Amniotic epithelial cell (primary cell): ENCODE results near the gene LBH.

Experiments
- DNase-seq: peaks from one replicate; pipeline ENCODE4 v3.0.0-alpha.2; 2010; ENCODE audit warnings: low read depth

LBH gene

GRCh38 chr2:30277582-30277981 is 46.2 kb downstream of the LBH start:
- no peak for DNase-seq

GRCh38 chr2:30278419-30278818 is 47.1 kb downstream of the LBH start:
- DNase-seq, result no peak

GRCh38 chr2:30280596-30281434 is 49.5 kb downstream of the LBH start:
- DNase-seq, result no peak

GRCh38 chr2:30282081-30282480 is 50.7 kb downstream of the LBH start:
- DNase-seq, result no peak

GRCh38 chr2:30282721-30283120 is 51.4 kb downstream of the LBH start:
- DNase-seq, result no peak

GRCh38 chr2:30283931-30284565 is 52.7 kb downstream of the LBH start:
- DNase-seq, result no peak

GRCh38 chr2:30285758-30286157 is 54.4 kb downstream of the LBH start:
- DNase-seq, result no peak

- DNase-seq, result no peak
Observed at GRCh38 chr2:30287190-30287840, 56.0 kb downstream of the LBH start.

- DNase-seq, result no peak
Observed at GRCh38 chr2:30287857-30288513, 56.7 kb downstream of the LBH start.

- DNase-seq, result no peak
Observed at GRCh38 chr2:30288561-30288960, 57.2 kb downstream of the LBH start.

GRCh38 chr2:30293303-30293921 is 62.1 kb downstream of the LBH start:
- peak; percentile 42 for DNase-seq

- no peak for DNase-seq
Observed at GRCh38 chr2:30294133-30294532, 62.8 kb downstream of the LBH start.

- no peak for DNase-seq
Observed at GRCh38 chr2:30296496-30296895, 65.2 kb downstream of the LBH start.

GRCh38 chr2:30298302-30298701 is 67.0 kb downstream of the LBH start:
- DNase-seq, result no peak

- DNase-seq, result no peak
Observed at GRCh38 chr2:30300122-30300455, 68.8 kb downstream of the LBH start.

- DNase-seq, result no peak
Observed at GRCh38 chr2:30300456-30301221, 69.3 kb downstream of the LBH start.

GRCh38 chr2:30301551-30301950 is 70.2 kb downstream of the LBH start:
- no peak for DNase-seq

GRCh38 chr2:30302566-30302965 is 71.2 kb downstream of the LBH start:
- DNase-seq, result no peak

GRCh38 chr2:30303095-30303494 is 71.8 kb downstream of the LBH start:
- DNase-seq, result no peak

GRCh38 chr2:30305235-30305634 is 73.9 kb downstream of the LBH start:
- peak; percentile 47 for DNase-seq

GRCh38 chr2:30306522-30306921 is 75.2 kb downstream of the LBH start:
- no peak for DNase-seq

- no peak for DNase-seq
Observed at GRCh38 chr2:30308280-30308679, 76.9 kb downstream of the LBH start.
